Measurements from ENCODE around the gene TIAM1.

Gene TIAM1

DNA sequence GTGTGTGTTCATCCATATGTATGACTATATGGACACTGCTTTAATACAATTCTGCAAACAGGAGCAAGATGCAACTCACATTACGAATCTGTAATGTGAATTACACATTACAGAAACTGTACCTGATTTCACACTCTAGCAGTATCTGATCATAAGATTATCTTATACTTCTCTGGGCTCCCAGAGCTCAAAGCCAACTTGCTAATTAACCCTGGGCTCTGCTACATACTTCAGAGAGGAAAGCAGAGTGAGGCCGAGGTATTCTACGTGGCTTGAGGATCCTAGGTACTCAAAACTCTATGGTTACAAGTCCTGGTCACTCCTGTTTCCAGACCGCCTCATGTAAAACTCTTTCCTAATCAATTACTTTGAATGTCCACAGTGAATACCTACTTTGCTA is 156.6 kb downstream of the TIAM1 start:
- no peak overlapping the region for H3K14ac ChIP-seq (ENCODE audit: low read length)
- no peak overlapping the region for H4K8ac ChIP-seq (ENCODE audit: low read depth, low read length)
- H3K27me3 ChIP-seq (ENCODE audit: insufficient read depth, low read length): no peaks in the 10 kb centered on the region
- H3K27ac ChIP-seq (ENCODE audit: low read depth, low read length): no peak overlapping the region
- no peak overlapping the region for H2BK120ac ChIP-seq (ENCODE audit: insufficient read depth, low read length, poor library complexity)
- H3K4me3 ChIP-seq (ENCODE audit: low read depth, low read length): no peak overlapping the region
- H3K4ac ChIP-seq (ENCODE audit: low read depth, low read length): no peak overlapping the region
- no peaks in the 10 kb centered on the region for H3K79me1 ChIP-seq (ENCODE audit: low read length)
- no peak overlapping the region for H3K23ac ChIP-seq (ENCODE audit: low read length)
- no peak overlapping the region for H2BK12ac ChIP-seq (ENCODE audit: low read length)
- no peak overlapping the region for H3K18ac ChIP-seq (ENCODE audit: low read length)
- no peaks in the 10 kb centered on the region for H3K9me3 ChIP-seq (ENCODE audit: insufficient read depth, low read depth, low read length)
- no peaks in the 10 kb centered on the region for H3K79me2 ChIP-seq (ENCODE audit: control insufficient read depth, insufficient read depth, low read length, poor library complexity)
- no CpG with 5 or more reads among the region's 4 CpGs for WGBS (ENCODE audit: extremely low coverage, insufficient coverage, insufficient read length)
- no peak overlapping the region for H2AFZ ChIP-seq (ENCODE audit: insufficient read depth, low read length, poor library complexity)
- peaks cover 5 to 7% of the 10 kb centered on the region in 2 experiments for H3K4me1 ChIP-seq (ENCODE audit: control insufficient read depth in 1 of 2, insufficient read depth in 2 of 2, low read length in 2 of 2)
- no peak overlapping the region for H4K91ac ChIP-seq (ENCODE audit: low read depth, low read length)
- no peak for DNase-seq
- no peak overlapping the region for H3K4me2 ChIP-seq (ENCODE audit: low read length)
- no peak overlapping the region for H4K12ac ChIP-seq (ENCODE audit: low read depth, low read length)
- H3K36me3 ChIP-seq (ENCODE audit: control insufficient read depth in 1 of 2, insufficient read depth in 2 of 2, low read length in 2 of 2): peaks cover 0 to 5% of the 10 kb centered on the region in 2 experiments
- no peak overlapping the region for H2BK5ac ChIP-seq (ENCODE audit: low read depth, low read length, poor library complexity)
- no peak overlapping the region for H3K9ac ChIP-seq (ENCODE audit: low read length)
- H2AK5ac ChIP-seq (ENCODE audit: low read length): no peak overlapping the region

DNA sequence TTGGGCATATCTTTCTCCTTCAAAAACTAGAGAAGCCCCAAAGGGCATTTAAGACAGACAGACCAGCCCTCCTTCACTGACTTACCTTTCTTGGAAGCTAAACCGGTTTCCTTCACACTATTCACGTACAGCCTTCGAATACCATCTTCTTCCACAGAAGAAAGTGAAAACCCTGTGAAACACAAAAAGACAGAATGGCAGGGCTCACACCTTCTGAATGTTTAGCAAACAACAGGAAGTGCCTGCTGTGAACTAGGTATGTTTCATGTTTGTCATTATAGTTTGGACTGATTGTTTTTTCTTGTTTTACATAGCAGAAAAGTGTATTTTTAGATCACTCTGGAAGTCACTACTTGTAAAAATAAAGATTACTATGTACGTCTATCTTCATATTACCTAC is 157.1 kb downstream of the TIAM1 start:
- no peaks in the 10 kb centered on the region for H3K27me3 ChIP-seq (ENCODE audit: insufficient read depth, low read length)
- no peak overlapping the region for H2AK5ac ChIP-seq (ENCODE audit: low read length)
- H3K9me3 ChIP-seq (ENCODE audit: insufficient read depth, low read depth, low read length): no peaks in the 10 kb centered on the region
- no peak overlapping the region for H4K12ac ChIP-seq (ENCODE audit: low read depth, low read length)
- H3K79me2 ChIP-seq (ENCODE audit: control insufficient read depth, insufficient read depth, low read length, poor library complexity): no peaks in the 10 kb centered on the region
- WGBS (ENCODE audit: extremely low coverage, insufficient coverage, insufficient read length): no CpG with 5 or more reads among the region's 4 CpGs
- H2AFZ ChIP-seq (ENCODE audit: insufficient read depth, low read length, poor library complexity): no peak overlapping the region
- H3K79me1 ChIP-seq (ENCODE audit: low read length): no peaks in the 10 kb centered on the region
- H3K14ac ChIP-seq (ENCODE audit: low read length): no peak overlapping the region
- DNase-seq: no peak
- no peak overlapping the region for H3K4ac ChIP-seq (ENCODE audit: low read depth, low read length)
- no peak overlapping the region for H3K4me2 ChIP-seq (ENCODE audit: low read length)
- H3K4me3 ChIP-seq (ENCODE audit: low read depth, low read length): no peak overlapping the region
- peaks cover 5 to 7% of the 10 kb centered on the region in 2 experiments for H3K4me1 ChIP-seq (ENCODE audit: control insufficient read depth in 1 of 2, insufficient read depth in 2 of 2, low read length in 2 of 2)
- H3K23ac ChIP-seq (ENCODE audit: low read length): no peak overlapping the region
- no peak overlapping the region for H2BK12ac ChIP-seq (ENCODE audit: low read length)
- no peak overlapping the region for H3K27ac ChIP-seq (ENCODE audit: low read depth, low read length)
- peaks cover 4 to 5% of the 10 kb centered on the region in 2 experiments for H3K36me3 ChIP-seq (ENCODE audit: control insufficient read depth in 1 of 2, insufficient read depth in 2 of 2, low read length in 2 of 2)
- no peak overlapping the region for H4K91ac ChIP-seq (ENCODE audit: low read depth, low read length)
- H2BK5ac ChIP-seq (ENCODE audit: low read depth, low read length, poor library complexity): no peak overlapping the region
- no peak overlapping the region for H4K8ac ChIP-seq (ENCODE audit: low read depth, low read length)
- H3K9ac ChIP-seq (ENCODE audit: low read length): no peak overlapping the region
- no peak overlapping the region for H2BK120ac ChIP-seq (ENCODE audit: insufficient read depth, low read length, poor library complexity)
- H3K18ac ChIP-seq (ENCODE audit: low read length): no peak overlapping the region

DNA sequence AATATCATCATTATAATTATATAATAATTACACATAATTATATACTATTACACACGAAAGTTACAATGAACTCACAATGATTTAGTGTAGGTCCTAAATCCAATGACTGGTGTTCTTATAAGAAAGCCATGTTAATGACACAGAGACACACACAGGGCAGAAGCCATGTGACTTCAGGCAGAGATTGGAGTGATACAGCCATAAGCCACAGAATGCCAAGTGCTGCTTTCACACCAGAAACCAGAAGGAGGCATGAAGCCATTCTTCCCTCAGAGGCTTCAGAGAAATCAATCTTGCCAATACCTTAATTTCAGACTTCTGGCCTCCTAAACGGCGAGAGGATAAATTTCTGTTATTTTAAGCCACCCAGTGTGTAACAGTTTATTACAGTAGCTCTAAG is 158.4 kb downstream of the TIAM1 start:
- Histone ChIP-seq H4K91ac (ENCODE audit: low read depth, low read length) (no peak overlapping the region), H4K8ac (ENCODE audit: low read depth, low read length) (no peak overlapping the region), H3K27ac (ENCODE audit: low read depth, low read length) (no peak overlapping the region), H2BK120ac (ENCODE audit: insufficient read depth, low read length, poor library complexity) (no peak overlapping the region), H2AFZ (ENCODE audit: insufficient read depth, low read length, poor library complexity) (no peak overlapping the region), H3K9me3 (ENCODE audit: insufficient read depth, low read depth, low read length) (no peaks in the 10 kb centered on the region), H3K27me3 (ENCODE audit: insufficient read depth, low read length) (no peaks in the 10 kb centered on the region), H3K9ac (ENCODE audit: low read length) (no peak overlapping the region), H4K12ac (ENCODE audit: low read depth, low read length) (no peak overlapping the region), H2BK5ac (ENCODE audit: low read depth, low read length, poor library complexity) (no peak overlapping the region), H2AK5ac (ENCODE audit: low read length) (no peak overlapping the region), H3K14ac (ENCODE audit: low read length) (no peak overlapping the region), H3K36me3 (ENCODE audit: control insufficient read depth in 1 of 2, insufficient read depth in 2 of 2, low read length in 2 of 2) (peaks cover 4 to 5% of the 10 kb centered on the region in 2 experiments), H3K4ac (ENCODE audit: low read depth, low read length) (no peak overlapping the region), H3K79me2 (ENCODE audit: control insufficient read depth, insufficient read depth, low read length, poor library complexity) (no peaks in the 10 kb centered on the region), H3K18ac (ENCODE audit: low read length) (no peak overlapping the region), H3K23ac (ENCODE audit: low read length) (no peak overlapping the region), H2BK12ac (ENCODE audit: low read length) (no peak overlapping the region), H3K4me1 (ENCODE audit: control insufficient read depth in 1 of 2, insufficient read depth in 2 of 2, low read length in 2 of 2) (peaks cover 5 to 7% of the 10 kb centered on the region in 2 experiments), H3K4me2 (ENCODE audit: low read length) (no peak overlapping the region), H3K79me1 (ENCODE audit: low read length) (no peaks in the 10 kb centered on the region), H3K4me3 (ENCODE audit: low read depth, low read length) (no peak overlapping the region)
- DNase-seq: no peak
- no CpG with 5 or more reads among the region's 3 CpGs for WGBS (ENCODE audit: extremely low coverage, insufficient coverage, insufficient read length)

DNA sequence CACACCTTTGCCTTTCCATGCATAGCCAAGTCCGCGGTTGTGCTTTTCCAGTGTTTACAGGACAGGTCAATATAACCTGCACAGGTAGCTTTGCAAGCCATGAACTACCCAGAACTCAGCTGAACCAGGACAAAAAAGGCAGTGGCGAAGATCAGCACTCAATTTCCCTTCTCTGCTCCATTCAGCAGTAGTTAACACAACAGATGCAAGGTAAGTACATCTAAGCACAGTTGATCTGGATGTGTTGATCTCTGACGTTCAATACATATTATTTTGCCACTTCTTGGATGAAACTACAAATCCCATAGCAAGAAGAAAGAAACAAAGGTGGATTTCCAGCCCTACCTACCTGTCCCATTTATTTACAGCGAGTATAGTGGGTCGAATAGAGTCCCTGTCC is 159.2 kb downstream of the TIAM1 start:
- Histone ChIP-seq H4K12ac (ENCODE audit: low read depth, low read length) (no peak overlapping the region), H2AFZ (ENCODE audit: insufficient read depth, low read length, poor library complexity) (no peak overlapping the region), H4K91ac (ENCODE audit: low read depth, low read length) (no peak overlapping the region), H3K9ac (ENCODE audit: low read length) (no peak overlapping the region), H3K79me2 (ENCODE audit: control insufficient read depth, insufficient read depth, low read length, poor library complexity) (no peaks in the 10 kb centered on the region), H3K36me3 (ENCODE audit: control insufficient read depth in 1 of 2, insufficient read depth in 2 of 2, low read length in 2 of 2) (peaks cover 4 to 5% of the 10 kb centered on the region in 2 experiments), H3K23ac (ENCODE audit: low read length) (no peak overlapping the region), H3K79me1 (ENCODE audit: low read length) (no peaks in the 10 kb centered on the region), H2BK5ac (ENCODE audit: low read depth, low read length, poor library complexity) (no peak overlapping the region), H3K27ac (ENCODE audit: low read depth, low read length) (no peak overlapping the region), H3K14ac (ENCODE audit: low read length) (no peak overlapping the region), H3K4ac (ENCODE audit: low read depth, low read length) (no peak overlapping the region), H3K9me3 (ENCODE audit: insufficient read depth, low read depth, low read length) (no peaks in the 10 kb centered on the region), H4K8ac (ENCODE audit: low read depth, low read length) (no peak overlapping the region), H3K27me3 (ENCODE audit: insufficient read depth, low read length) (no peaks in the 10 kb centered on the region), H2BK12ac (ENCODE audit: low read length) (no peak overlapping the region), H3K4me1 (ENCODE audit: control insufficient read depth in 1 of 2, insufficient read depth in 2 of 2, low read length in 2 of 2) (peaks cover 5 to 7% of the 10 kb centered on the region in 2 experiments), H2AK5ac (ENCODE audit: low read length) (no peak overlapping the region), H3K4me2 (ENCODE audit: low read length) (no peak overlapping the region), H3K18ac (ENCODE audit: low read length) (no peak overlapping the region), H2BK120ac (ENCODE audit: insufficient read depth, low read length, poor library complexity) (no peak overlapping the region), H3K4me3 (ENCODE audit: low read depth, low read length) (no peak overlapping the region)
- no CpG with 5 or more reads among the region's 6 CpGs for WGBS (ENCODE audit: extremely low coverage, insufficient coverage, insufficient read length)
- no peak for DNase-seq

Data from trophoblast cell (in vitro differentiated cells and primary cell).